AG09319 (cell line): Measurements from ENCODE around the gene RUNX3.

ENCODE experiments used
- DNase-seq: peaks from one replicate; pipeline ENCODE4 v3.0.0-alpha.2; 2010; ENCODE audit warnings: low read depth; ENCODE audit errors: extremely low read depth
- TF ChIP-seq, protein P1 (sequence below): IDR thresholded peaks from 2 replicates; pipeline ENCODE4 v1.5.1; 2011; ENCODE audit warnings: low read depth, mild to moderate bottlenecking, inconsistent platforms, low read length, moderate library complexity

RUNX3 gene

DNA sequence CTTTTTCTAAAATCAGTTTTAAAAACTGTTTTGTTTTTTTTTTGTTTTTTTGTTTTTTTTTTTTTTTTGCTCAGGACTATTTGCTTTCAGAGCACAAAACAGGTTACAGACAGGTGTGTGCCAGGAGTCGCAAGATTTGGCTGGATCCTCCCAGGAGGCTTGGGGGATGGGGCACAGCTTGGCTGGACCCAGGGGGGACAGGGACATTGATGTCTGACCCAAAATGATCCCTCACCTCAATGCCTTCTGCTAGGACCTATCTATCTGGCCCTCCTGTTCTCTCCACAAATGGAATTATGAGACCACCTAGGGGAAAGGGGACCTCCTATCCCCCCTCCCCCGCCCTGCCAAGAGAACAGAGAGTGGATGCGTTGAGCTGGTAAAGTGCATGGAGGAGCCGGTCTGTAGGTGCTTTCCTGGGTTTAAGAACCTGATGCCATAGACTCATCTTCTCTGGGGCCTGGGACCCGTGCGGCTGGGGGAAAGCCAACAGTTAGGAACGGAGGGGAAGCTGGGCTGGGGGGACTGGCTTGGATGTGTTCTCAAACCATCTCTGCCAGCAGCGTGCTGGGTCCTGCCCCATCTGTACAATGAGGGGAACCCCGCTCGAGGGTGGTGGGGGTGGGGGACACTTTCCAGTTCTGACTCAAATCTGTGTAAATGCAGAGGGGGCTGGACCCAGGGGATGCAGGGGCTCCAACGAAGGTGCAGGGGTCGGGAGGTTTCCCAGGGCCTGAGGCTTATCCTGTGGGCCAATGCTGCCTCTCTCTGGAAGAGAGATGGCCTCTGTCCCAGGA lies 28.9 kb downstream of the RUNX3 start:
- TF ChIP-seq, protein P1, sequence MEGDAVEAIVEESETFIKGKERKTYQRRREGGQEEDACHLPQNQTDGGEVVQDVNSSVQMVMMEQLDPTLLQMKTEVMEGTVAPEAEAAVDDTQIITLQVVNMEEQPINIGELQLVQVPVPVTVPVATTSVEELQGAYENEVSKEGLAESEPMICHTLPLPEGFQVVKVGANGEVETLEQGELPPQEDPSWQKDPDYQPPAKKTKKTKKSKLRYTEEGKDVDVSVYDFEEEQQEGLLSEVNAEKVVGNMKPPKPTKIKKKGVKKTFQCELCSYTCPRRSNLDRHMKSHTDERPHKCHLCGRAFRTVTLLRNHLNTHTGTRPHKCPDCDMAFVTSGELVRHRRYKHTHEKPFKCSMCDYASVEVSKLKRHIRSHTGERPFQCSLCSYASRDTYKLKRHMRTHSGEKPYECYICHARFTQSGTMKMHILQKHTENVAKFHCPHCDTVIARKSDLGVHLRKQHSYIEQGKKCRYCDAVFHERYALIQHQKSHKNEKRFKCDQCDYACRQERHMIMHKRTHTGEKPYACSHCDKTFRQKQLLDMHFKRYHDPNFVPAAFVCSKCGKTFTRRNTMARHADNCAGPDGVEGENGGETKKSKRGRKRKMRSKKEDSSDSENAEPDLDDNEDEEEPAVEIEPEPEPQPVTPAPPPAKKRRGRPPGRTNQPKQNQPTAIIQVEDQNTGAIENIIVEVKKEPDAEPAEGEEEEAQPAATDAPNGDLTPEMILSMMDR = no peak
- DNase-seq = no peak

DNA sequence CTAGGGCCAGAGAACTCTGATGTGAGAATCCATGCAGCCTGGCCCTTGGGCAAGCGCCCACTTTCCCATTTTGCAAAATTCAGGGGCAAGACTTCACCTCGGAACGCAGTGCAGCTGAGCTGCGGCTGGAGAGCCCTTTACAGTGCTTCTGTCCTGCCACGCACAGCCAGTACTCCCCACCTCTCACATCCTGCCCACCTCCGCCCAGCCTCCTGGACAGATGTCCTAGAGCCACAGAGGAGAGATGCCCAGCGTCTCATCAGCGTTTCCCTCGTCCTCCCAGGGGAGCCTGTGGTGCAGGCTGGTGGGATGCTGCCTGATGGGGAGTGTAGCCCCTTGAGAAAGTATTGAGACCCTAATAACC lies 29.6 kb downstream of the RUNX3 start:
- TF ChIP-seq, protein P1 = no peak

DNA sequence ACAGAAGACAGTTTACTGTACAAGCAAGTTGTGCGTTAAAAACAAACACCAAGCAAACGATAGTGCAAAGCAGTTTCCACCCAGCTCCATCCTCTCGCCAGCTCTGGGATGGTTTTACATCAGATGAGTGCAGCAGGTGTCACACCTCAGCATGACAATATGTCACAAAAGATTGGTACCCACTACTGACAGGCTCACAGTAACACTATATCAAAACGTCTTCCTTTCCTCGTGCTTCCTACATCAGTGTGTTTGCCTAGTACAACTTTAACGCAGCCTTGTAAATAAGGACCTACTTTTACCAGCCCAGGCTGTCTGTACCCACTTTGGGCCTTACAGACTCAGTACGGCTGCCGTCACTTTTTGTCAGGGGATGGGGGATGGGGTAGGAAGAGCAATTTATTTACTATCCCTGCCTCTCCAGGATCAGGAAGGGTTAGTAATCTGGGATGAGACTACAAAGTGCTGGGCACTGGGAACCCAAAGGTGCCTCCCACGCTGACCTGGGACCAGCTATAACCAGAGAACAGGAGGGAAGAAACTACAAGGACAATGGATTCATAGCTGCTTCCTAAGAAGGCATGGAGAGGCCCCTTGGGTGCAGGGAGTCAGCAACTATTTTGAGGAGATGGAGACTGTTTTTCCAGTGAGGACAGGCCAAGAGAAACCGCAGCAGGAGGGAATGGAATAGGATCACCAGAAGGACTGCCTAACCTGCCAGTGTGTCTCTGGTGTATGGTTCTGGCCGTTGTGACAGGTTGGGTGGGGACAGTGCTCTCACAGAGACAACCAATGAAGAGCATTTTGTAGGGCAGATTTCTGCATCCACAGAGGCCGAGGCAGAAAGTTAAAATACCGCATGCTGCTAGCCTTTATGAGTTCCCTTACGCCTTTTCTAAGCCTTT lies 30.2 kb downstream of the RUNX3 start:
- TF ChIP-seq, protein P1 = no peak
- DNase-seq = no peak

More for the DNA sequence above, 29.6 kb downstream of the RUNX3 start:
- no peak for DNase-seq

DNA sequence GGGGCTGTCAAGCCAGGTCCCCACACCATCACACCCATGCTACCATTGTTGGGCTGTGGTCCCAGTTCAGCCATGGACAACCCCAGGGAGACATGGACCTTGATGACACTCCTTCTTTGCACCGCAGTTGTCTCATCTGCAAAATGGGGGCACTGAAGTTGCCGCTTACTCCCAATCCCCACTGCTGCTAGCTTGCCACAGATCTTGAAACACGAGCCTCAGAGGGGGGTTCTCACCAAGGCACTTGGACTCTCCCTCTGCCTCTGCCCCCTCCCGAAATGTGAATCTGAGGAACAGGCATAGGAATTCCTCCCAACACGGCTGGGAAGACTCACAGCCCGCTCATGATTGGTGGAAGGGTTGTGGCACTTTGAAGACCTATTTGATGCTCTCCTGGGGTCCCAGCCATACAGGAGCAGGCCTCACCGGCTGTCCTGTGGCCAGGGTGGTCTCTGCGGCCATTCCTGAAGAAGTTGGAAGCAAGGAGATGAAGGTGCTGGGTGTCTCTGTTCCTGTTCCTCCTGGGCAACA lies 31.1 kb downstream of the RUNX3 start:
- TF ChIP-seq, protein P1 = no peak
- DNase-seq = no peak

DNA sequence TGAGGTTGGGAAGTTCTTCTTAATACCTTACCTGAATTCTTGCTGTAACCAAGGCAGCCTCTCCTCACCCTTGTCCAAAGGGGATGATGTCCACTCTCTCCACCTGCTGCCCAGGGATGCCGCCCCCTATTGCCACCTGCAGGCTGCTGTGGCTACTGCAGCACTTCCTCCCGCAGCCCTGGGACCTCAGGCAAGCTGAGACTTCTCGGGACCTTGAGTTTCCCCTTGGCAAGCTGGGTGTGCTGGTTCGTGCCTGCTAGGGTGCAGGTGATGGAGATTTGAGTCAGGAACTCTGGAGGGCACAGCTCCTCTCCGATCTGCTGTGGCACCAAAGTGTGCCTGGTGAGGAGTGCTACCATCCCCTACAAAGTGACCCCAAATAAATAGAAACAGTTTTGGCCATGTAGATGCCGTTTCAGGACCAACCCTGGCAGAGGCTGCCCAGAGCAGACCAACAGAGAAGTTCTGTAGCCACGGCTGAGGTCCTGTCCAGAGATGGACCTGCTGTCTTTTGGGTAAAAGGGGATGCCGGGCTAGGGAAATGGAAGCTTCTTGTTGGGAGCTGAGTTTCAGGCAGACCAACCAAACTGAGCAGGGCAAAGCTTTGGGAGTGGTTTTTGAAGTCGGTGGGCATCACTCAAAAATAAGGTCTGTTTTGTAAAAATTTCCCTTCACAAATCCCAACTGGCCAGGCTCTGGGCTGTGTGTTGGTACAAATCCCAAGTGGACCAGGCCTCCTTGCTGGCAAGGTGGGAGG lies 31.7 kb downstream of the RUNX3 start:
- DNase-seq = no peak
- TF ChIP-seq, protein P1 = peak; percentile 88

DNA sequence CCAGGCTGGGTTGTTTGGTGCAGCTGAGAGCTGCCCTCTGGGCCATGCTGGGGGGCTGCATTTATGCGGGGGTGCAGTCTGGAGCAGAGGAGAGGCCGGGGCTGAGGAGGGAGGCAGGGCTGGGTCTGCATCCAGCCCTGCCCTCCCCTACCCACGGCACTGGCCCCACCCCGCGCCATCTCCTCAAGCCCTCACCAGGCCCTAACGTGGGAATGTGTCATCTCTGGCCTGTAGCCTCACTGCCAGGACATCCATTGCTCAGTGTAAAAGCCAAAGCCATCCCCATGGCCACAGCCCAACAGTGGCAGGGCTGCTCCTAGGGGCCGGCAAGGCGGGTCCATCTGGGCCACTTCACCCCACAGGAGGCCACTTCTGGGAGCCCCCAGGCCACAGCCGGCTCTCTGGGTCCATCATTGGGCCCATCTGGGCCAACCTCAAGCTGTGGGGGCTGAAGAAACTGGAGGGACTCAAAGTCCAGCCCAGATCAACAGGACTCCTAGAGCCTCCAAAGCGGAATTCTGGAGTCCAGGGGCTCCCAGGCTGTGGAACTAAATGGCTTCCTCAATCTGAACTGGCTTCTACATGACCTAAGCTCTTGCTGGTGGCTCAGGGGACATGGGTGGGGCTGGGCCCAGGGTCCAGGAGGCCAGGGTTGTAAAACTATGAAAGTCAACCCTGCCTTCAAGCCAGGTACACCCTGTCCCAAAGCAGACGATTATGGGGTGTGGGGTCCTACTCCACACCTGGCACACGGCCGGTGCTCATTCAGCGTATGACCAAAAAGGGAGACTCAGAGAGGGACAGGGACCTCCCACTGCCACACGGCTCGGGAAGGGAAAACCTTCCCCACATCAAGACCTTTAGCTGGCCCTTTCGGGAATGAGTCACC lies 32.6 kb downstream of the RUNX3 start:
- no peak for DNase-seq
- TF ChIP-seq, protein P1 = no peak
